Kidney epithelial cell (primary cell): Measurements from ENCODE around the gene TMEM151B. TPM values are rescaled to one million over a fixed set of nuclear protein-coding genes. Genes with fewer than 3 reads are reported as not detected.

Experiments used
- DNase-seq: peaks from one replicate; pipeline ENCODE4 v3.0.0-alpha.2; 2010; ENCODE audit warnings: low read depth
- H3K27me3 ChIP-seq: 2 replicates; pipeline ENCODE4 v1.6.0; 2011; ENCODE audit warnings: low read length; ENCODE audit not compliant: control insufficient read depth, insufficient read depth
- H3K36me3 ChIP-seq: 2 replicates; pipeline ENCODE4 v1.5.1; 2011; ENCODE audit warnings: low read length; ENCODE audit not compliant: control insufficient read depth, insufficient read depth
- H3K4me3 ChIP-seq: 2 replicates; pipeline ENCODE4 v1.5.1; 2011; ENCODE audit warnings: low read depth, mild to moderate bottlenecking, control low read depth, low read length
- total RNA-seq: library from RNA; depleted of rRNA; stranded (reverse); fragments of >200 nt; gene quantifications from 2 replicates; pipeline ENCODE4 v1.2.3, GENCODE V29; 2015
- TF ChIP-seq, protein P1 (sequence below): IDR thresholded peaks from 2 replicates; pipeline ENCODE4 v1.5.1; 2011; ENCODE audit warnings: mild to moderate bottlenecking, moderate library complexity, low read length, control low read depth, inconsistent platforms; ENCODE audit not compliant: insufficient read depth, poor library complexity, severe bottlenecking

Gene TMEM151B
- total RNA-seq, 1 donor from 2014 or later: 0.13 TPM

DNA sequence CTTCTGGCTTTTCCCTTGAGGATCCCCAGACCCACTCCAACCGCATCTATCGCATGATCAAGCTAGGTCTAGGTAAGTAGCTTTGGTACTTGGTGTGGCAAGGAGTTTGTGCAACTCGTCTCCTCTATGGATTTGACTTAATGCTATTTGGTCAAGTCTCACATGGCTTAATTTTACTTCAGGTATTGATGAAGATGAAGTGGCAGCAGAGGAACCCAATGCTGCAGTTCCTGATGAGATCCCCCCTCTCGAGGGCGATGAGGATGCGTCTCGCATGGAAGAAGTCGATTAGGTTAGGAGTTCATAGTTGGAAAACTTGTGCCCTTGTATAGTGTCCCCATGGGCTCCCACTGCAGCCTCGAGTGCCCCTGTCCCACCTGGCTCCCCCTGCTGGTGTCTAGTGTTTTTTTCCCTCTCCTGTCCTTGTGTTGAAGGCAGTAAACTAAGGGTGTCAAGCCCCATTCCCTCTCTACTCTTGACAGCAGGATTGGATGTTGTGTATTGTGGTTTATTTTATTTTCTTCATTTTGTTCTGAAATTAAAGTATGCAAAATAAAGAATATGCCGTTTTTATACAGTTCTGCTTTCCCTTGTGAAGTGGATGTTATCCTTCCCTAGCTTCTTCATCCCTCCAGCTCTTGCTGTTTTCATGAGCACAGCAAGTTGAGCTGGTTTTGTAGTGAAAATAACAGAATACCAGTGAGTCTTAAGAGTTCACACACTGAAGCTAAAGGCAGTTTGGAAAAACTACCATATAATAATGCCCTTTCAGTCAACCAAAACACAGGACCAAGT lies 16.7 kb upstream of the TMEM151B start:
- no peak for DNase-seq
- TF ChIP-seq, protein P1, sequence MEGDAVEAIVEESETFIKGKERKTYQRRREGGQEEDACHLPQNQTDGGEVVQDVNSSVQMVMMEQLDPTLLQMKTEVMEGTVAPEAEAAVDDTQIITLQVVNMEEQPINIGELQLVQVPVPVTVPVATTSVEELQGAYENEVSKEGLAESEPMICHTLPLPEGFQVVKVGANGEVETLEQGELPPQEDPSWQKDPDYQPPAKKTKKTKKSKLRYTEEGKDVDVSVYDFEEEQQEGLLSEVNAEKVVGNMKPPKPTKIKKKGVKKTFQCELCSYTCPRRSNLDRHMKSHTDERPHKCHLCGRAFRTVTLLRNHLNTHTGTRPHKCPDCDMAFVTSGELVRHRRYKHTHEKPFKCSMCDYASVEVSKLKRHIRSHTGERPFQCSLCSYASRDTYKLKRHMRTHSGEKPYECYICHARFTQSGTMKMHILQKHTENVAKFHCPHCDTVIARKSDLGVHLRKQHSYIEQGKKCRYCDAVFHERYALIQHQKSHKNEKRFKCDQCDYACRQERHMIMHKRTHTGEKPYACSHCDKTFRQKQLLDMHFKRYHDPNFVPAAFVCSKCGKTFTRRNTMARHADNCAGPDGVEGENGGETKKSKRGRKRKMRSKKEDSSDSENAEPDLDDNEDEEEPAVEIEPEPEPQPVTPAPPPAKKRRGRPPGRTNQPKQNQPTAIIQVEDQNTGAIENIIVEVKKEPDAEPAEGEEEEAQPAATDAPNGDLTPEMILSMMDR: peak; percentile 61

DNA sequence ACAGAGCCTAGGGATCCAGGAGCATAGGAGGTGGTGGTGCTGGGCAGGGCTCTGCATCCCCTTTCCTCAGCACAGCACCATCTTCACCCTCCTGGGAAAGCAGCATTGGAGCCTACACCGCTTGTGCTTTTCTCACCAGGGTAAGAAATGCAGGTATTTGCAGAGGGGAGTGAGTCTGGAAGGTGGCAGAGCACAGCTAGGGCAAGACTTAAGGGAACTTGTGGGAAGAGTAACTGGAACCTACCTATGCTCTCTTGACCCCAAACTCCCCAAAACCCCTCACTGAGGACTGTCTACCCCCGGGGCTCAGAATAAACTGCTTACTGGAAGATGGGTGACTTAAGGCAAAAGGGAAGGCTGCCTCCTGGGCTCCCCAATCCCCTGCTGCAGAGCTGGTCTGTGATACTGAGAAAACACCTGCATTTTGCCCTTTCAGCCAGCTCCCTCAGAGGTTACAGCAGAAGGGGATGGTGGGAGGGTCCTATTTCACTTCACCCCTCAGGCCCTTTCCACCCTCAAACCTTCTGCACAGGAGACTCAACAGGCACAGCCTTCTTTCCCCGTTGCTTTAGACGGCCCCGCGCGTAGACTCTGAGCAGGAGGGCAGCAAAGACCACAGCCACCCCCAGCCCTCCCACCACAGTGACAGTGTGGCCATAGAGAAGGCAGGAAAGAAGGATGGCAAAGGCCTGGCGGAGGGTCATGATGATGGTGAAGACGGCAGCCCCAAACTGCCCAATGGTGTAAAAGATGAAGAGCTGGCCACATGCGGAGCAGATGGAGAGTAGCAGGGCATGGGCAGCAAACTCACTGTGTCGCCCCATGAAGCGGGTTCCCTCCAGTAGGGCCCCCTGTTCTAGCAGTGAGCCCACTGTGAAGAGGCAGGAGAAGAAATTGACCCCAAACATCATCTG lies 15.8 kb upstream of the TMEM151B start:
- H3K36me3 ChIP-seq: peaks cover 17% of the 10 kb centered on the region
- no peaks in the 10 kb centered on the region for H3K27me3 ChIP-seq
- DNase-seq: no peak
- no peak overlapping the region for H3K4me3 ChIP-seq
- TF ChIP-seq, protein P1: no peak

More for the DNA sequence above, 16.7 kb upstream of the TMEM151B start:
- Histone ChIP-seq H3K27me3 (no peaks in the 10 kb centered on the region), H3K4me3 (no peak overlapping the region), H3K36me3 (peaks cover 18% of the 10 kb centered on the region)

DNA sequence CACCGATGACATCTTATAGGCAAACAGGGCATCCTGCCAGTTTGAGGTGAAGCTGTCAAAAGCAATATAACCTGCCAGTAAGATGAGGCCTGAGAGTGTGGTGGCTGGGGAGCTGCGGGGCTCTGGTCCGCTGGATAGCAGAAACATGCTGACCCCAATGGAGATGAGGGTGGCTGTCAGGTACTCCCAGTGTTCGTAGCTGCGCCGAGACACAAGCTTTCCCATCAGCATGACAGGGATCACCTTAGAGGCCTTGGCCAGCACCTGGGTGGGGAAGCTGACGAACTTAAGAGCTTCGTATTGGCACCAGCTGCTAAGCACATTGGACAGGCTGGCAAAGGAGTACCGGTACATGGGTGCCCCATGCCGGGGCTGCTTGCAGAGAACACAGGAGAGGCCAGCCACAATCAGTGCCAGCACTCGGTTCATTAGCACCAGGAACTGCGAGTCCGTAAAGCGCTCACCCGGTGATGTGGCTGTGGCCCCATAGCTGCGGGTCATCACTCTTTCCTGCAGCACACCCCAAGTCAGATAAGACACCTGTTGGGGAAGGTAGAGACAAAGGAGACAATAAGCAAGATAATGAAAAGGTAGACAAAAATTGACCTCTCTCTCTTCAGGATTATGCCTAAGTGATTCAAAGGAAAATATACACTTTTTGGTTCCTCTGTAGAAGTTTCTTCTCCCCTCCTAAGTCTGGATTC lies 15.0 kb upstream of the TMEM151B start:
- Histone ChIP-seq H3K27me3 (no peaks in the 10 kb centered on the region), H3K36me3 (peaks cover 14% of the 10 kb centered on the region), H3K4me3 (no peak overlapping the region)
- TF ChIP-seq, protein P1: no peak
- no peak for DNase-seq

DNA sequence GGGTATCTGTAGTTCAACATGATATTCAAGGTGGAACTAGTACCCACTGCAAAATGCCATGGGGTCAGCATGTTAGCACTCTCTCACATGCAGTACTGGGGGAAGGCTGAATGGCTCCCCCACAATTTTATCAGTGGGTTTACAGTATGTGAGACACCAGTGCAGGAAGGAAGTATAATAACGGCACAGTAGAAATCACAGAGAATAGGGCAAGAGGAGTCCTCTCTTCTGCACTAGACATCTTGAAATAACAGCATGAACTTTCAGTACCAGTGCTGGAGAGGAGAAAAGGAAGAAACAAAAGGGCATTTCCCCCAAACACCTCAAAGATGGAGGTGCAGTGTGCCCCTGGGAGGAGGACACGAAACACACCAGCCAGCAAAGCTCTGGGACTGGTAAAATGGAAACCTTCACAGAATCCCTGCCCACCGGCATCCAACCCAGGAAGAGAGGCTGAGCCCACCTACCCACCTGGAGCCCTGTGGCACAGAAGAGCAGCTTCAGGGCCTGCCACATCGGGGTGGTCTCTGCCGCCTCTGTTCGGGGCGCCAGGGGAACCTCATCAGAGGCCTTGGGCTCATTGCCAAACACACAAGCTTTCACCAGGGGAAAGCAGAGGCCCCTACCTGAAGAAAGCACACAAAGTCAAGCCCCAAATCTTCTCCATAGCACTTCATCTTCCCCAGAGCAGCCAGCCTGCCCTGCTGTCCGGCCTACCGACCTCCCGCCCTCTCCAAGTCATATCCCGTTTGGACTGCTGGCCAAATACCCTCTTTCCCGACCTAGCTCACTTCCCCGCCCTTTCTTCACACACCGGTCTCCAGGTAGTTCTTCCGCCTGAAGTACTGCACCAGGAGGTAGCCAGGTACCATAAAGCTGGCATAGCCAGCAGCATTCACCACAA lies 14.1 kb upstream of the TMEM151B start:
- TF ChIP-seq, protein P1: no peak
- Histone ChIP-seq H3K4me3 (peak overlapping the region; percentile 75), H3K36me3 (peaks cover 10% of the 10 kb centered on the region), H3K27me3 (no peaks in the 10 kb centered on the region)
- DNase-seq: no peak

DNA sequence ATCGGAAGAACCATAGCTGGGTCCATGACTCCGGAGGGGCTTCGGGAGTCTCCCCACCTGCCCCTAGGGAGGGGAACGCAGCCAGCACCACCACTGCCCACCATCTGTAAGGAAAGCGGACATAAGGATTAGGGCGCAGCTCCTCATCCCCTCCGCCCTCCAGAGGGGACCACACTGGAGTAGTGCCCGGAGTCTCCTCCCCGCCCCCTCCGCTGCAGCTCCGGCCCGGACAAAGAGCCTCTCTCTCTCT lies 13.6 kb upstream of the TMEM151B start:
- TF ChIP-seq, protein P1: no peak
- DNase-seq: no peak
- Histone ChIP-seq H3K27me3 (no peaks in the 10 kb centered on the region), H3K36me3 (peaks cover 8% of the 10 kb centered on the region), H3K4me3 (peak overlapping the region; percentile 75)
